Activated CD8-positive, alpha-beta memory T cell treated with anti-CD3 and anti-CD28 coated beads, Interleukin-2, amount 50 U/mL, for 1 hour (primary cell): ENCODE data around the gene GPR137B.
"Not testable (repeated sequence)": the region's sequence is repeated elsewhere in the genome, so short reads cannot be mapped to it uniquely, and the experiment has no call there.

Source experiments
- DNase-seq: peaks from one replicate; pipeline ENCODE4 v3.0.0-alpha.2; 2020; ENCODE audit errors: extremely low read depth

GPR137B gene

GRCh38 chr1:236160540-236161127 is 18.3 kb downstream of the GPR137B start:
- no peak for DNase-seq

- DNase-seq: no peak
These were observed 18.9 kb downstream of the GPR137B start for GRCh38 chr1:236161230-236161629.

DNA sequence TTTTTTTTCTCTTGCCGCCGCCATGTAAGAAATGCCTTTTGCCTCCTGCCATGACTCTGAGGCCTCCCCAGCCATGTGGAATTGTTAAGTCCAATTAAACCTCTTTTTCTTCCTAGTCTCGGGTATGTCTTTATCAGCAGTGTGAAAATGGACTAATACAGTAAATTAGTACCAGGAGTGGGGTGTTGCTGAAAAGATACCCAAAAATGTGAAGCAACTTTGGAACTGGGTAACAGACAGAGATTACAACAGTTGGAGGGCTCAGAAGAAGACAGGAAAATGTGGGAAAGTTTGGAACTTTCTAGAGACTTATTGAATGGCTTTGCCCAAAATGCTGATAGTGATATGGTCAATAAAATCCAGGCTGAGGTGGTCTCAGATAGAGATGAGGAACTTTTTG is 19.4 kb downstream of the GPR137B start:
- DNase-seq: not testable (repeated sequence)

- no peak for DNase-seq
These were observed 21.3 kb downstream of the GPR137B start for GRCh38 chr1:236163463-236164153.

DNA sequence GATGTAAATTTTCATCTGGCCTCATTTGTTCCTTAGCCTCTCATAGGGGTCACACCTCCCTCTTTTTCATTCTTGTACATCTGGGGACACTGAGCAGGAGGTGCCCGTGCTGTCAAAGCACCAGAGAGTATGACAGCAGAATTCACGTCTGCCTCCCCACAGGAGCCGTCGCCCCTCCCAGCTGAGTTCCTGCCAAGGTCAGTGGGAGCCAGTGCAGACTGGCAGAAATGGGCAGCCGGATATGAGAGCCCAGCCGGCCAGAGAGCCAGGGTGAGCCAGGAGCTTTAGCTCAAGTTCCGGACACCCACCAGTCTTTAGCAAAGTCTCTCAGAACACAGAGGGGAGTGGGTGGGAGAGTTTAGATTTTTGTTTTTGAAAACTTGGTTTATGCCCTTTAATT is 21.9 kb downstream of the GPR137B start:
- no peak for DNase-seq

DNA sequence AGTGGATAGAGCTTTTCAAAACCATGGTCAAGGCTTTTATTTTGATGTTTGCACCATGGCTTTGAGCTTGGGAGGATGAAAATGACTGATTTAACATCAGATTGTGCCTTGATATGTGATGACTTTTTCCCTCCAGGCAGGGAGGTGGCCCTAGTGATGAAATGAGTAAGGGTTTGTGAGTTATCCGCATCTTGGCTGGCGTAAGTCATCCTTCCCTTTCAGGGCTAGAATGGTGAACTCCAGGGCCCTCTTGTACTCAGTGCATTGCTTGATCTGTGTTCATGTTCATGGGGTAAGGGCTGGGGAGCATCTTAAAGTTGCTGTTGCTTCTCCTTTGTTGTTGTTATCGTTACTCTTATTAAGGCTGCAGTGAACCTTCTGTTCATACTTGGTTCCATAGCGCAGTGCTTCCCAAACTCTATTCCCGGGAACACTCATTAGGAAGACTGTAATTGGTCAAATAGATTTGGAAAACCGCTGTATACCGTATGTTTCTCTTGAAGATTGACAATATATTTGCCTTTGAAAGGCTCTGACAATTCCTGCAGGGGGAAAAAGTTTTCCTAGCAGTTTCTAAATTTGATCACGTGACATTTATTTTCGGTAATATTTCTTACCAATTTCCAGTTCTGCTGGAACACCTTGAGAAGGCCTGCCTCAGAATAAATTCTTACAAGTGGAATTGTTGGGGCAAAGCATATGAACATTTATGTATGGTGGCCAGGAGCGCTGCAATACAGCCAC is 23.1 kb downstream of the GPR137B start:
- no peak for DNase-seq

GRCh38 chr1:236166041-236166440 is 23.7 kb downstream of the GPR137B start:
- DNase-seq: no peak

GRCh38 chr1:236167154-236167553 is 24.8 kb downstream of the GPR137B start:
- DNase-seq: no peak

GRCh38 chr1:236167578-236167977 is 25.2 kb downstream of the GPR137B start:
- no peak for DNase-seq

DNA sequence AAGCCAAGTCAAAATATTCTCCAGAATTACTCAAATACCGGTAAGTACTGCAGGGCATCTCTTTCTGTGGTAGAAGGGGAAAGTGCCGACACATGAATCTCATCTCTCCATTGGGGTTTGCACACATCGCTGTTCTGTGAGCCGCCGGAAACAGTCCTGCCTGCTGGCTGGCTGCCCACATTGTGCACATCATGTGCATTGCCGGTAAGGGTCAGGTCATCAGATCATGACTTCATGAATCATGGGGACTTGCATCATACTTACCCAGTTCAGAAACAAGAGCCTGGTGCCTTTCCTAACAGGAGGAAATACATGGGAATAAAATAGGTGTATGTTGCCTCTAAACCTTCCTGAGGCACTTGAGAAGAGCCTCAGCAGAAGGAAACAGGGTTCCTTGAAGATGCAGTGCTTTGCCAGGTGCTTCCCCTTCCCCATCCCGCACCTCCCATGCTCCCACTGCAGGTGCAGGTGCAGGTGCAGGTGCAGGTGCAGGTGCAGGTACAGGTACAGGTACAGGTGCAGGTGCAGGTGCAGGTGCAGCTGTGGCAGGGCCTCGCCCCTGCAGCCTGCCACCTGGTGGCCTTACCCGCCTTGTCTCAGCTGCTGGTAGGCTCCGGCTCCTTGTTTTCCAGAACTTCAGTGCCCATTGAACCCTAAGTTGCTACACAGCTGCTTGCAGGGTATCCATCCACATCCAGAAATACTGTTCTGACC is 26.5 kb downstream of the GPR137B start:
- no peak for DNase-seq

GRCh38 chr1:236172041-236172579 is 29.8 kb downstream of the GPR137B start:
- no peak for DNase-seq

GRCh38 chr1:236173174-236173767 is 30.9 kb downstream of the GPR137B start:
- no peak for DNase-seq

GRCh38 chr1:236175642-236176336 is 33.5 kb downstream of the GPR137B start:
- no peak for DNase-seq

GRCh38 chr1:236176337-236177336 is 34.3 kb downstream of the GPR137B start:
- no peak for DNase-seq

DNA sequence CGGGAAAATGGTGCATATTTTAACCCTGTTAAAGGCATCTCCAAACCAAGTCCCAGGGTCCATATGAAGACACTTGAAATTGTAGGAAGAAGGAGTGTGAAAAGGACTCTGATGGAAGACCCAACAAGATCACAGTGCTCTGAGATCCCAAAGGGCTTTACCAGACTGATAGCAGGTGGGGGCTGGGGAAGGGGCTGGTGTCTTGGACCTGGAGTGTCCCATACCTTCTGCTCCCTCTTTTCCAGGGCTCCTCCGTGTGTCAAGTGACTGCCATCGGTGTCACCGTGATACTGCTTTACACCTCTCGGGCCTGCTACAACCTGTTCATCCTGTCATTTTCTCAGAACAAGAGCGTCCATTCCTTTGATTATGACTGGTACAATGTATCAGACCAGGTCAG is 37.3 kb downstream of the GPR137B start:
- no peak for DNase-seq

DNA sequence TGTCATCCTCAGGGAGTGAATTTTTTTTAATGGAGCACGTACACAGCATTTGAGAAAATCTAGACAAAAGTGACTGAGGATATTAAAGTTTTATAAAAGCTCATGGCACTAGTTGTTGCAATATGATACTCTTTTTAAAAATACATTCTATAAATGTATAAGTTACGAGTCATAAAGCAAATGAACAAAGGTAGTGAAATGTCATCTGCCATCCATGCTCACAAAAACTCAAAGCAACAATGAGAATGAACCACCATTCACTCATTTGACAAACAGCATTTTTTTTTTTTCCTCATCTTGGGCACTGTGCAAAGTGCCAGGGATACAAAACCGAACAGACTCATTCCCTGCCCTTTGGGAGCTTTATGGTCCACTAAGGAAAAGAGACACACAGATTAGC is 38.7 kb downstream of the GPR137B start:
- no peak for DNase-seq

GRCh38 chr1:236185687-236186086 is 43.3 kb downstream of the GPR137B start:
- no peak for DNase-seq

DNA sequence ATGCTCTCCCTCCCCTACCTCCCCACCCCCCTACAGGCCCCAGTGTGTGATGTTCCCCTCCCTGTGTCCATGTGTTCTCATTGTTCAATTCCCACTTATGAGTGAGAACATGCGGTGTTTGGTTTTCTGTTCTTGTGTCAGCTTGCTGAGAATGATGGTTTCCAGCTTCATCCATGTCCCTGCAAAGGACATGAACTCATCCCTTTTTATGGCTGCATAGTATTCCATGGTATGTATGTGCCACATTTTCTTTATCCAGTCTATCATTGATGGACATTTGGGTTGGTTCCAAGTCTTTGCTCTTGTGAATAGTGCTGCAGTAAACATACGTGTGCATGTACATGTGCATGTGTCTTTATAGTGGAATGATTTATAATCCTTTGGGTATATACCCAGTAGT is 44.1 kb downstream of the GPR137B start:
- DNase-seq: not testable (repeated sequence)

DNA sequence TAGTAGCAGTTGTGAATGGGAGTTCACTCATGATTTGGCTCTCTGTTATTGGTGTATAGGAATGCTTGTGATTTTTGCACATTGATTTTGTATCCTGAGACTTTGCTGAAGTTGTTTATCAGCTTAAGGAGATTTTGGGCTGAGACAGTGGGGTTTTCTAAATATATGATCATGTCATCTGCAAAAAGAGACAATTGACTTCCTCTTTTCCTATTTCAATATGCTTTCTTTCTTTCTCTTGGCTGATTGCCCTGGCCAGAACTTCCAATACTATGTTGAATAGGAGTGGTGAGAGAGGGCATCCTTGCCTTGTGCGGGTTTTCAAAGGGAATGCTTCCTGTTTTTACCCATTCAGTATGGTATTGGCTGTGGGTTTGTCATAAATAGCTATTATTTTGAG is 45.7 kb downstream of the GPR137B start:
- DNase-seq: not testable (repeated sequence)

DNA sequence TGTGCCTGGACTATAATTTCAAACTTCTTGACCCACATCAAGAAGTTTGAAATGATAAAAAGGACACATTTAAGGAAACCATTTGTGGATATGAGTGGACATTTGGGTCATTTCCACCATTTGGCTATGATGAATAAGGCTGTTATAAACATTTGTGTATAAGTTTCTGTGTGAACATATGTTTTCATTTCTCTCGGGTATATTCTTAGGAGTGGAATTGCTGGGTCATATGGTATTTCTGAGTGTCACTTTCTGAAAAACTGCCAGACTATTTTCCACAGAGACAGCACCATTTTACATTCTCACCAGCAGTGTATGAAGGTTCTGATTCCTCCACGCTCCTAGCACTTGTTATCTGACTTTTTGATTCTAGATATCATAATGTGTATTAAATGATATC is 50.8 kb downstream of the GPR137B start:
- no peak for DNase-seq
